K562 treated with DMSO at 1 percent for 24 hours (cell line): ENCODE data around the gene GNAI3. TPM values are rescaled to one million over a fixed set of nuclear protein-coding genes. Genes with fewer than 3 reads are reported as not detected.

ENCODE experiments used
- total RNA-seq: library from RNA; unstranded; fragments of 300-600 nt; gene quantifications from 2 replicates; pipeline ENCODE4 v1.2.3, GENCODE V29; 2022; ENCODE audit warnings: low read depth; ENCODE audit not compliant: insufficient read depth

GNAI3 gene
- 4.2 and 5.5 TPM in 2 replicates for total RNA-seq

GRCh38 chr1:109548321-109549267 lies at the start of gene GNAI3:
TSS of gene GNAI3 (plus strand) at chr1:109548615. CDS start at chr1:109548721, 106 bp downstream.

DNA sequence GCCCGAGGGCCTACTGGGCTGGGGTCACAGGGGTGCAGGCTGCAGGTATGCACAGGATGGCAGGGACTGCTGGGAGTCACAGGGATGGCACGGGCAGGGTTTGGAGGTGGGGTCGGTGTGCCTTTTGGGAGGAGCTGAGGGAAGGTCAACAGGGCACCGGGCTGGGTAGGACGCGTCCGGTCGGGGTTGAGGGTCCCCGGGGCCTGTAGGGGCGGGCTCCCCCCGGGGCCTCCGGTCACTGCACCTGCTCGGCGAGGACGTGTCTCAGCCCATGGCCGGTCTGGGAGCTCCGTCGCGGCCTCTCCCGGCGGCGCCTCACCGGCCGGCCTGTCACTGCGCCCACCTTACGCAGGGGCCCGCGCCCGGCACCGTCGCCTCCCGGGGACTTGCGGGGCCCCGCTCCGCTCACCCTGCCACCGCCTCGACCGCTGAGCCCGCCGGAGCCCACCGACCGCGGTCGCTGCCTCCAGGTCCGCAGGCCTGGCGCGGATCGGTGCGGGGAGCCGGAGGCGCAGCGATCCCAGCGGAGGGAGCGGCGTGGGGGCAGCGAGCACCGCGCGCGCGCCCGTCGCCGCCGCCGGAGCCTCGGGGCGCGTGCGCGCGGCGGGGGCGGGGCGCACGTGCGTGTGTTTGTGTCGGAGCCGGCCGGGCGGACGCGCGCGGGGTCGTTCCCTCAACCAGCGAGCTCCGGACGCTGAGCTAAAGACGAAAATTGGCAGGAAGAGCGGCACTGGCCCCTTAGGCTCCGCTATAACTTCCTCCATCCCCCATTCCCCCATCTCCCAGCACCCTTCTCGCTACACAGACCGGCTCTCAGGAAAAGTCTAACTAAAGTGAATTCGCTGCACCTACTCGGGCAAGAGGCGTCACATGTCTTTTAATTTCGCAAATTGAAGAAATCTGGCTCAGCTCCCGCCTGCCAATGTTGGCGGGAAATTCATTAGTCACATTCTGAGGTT lies 39.0 kb upstream of the GNAI3 start, which contains the start of gene AMIGO1:
AMIGO1 (minus strand) TSS at position 552 of the 959 bp plus-strand sequence. CDS start 815 bp downstream, outside the sequence.

GRCh38 chr1:109539676-109540075 lies 8.7 kb upstream of the GNAI3 start, which contains the start of gene GPR61:
TSS of gene GPR61 (plus strand) at chr1:109539872. CDS start at chr1:109543023, 3,151 bp downstream.

GRCh38 chr1:109619576-109620400 lies 71.4 kb downstream of the GNAI3 start, which contains the start of the genes AMPD2 and GNAT2:
TSS of gene AMPD2 (plus strand) at chr1:109619837. CDS start at chr1:109621176, 1,339 bp downstream.
TSS of gene GNAT2 (minus strand) at chr1:109619616. CDS start at chr1:109612870, 6,746 bp downstream.

DNA sequence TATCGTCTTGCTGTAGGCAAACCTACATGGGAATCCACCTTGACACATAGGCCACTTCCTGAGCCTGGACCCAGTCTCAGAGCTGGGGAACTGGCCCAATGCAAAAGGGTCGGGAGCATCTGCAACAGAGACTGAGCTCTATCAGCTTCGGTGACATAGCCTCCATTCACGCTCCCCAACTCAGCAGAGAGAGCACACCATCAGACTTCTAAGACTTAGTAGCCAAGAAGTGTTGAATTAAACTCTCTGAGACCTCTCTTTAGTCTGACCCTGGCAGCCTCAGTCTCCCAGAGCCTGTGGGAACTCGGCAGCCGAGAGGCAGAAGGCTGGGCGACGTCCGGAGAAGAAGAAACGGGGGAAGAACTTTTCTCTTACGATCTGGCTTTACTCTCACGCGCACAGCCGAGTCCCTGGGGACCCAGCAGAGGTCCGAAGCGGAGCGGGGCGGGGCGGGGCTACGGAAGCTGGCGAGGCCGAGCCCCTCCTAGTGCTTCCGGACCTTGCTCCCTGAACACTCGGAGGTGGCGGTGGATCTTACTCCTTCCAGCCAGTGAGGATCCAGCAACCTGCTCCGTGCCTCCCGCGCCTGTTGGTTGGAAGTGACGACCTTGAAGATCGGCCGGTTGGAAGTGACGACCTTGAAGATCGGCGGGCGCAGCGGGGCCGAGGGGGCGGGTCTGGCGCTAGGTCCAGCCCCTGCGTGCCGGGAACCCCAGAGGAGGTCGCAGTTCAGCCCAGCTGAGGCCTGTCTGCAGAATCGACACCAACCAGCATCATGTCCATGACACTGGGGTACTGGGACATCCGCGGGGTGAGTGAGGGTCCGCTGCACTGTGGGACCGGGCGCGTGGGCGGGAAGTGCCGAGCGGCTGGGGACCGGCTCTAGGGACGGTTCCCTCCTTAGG lies 107.5 kb downstream of the GNAI3 start, which contains the start of gene GSTM4:
GSTM4 (plus strand) TSS at position 485 of the 905 bp plus-strand sequence; CDS start at position 776, 291 bp downstream.

GRCh38 chr1:109667452-109668122 lies 119.2 kb downstream of the GNAI3 start, which contains the start of gene GSTM2:
TSS of gene GSTM2 (plus strand) at chr1:109668057. CDS start at chr1:109668116, 59 bp downstream.

Other genes starting within 250 kb of the GNAI3 start
- 0.28 TPM in 1 of 2 replicates, not detected in the other for gene MYBPHL, start 241.6 kb upstream of the GNAI3 start, total RNA-seq
- 70.4 and 73.1 TPM in 2 replicates for gene SORT1, start 150.7 kb upstream of the GNAI3 start, total RNA-seq
- 74.1 and 108 TPM in 2 replicates for gene PSMA5, start 122.2 kb upstream of the GNAI3 start, total RNA-seq
- 0.15 TPM in 1 of 2 replicates, not detected in the other for gene SYPL2, start 82.1 kb upstream of the GNAI3 start, total RNA-seq
- 6.7 and 7.0 TPM in 2 replicates for gene ATXN7L2, start 64.7 kb upstream of the GNAI3 start, total RNA-seq
- gene CYB561D1, start 54.5 kb upstream of the GNAI3 start, total RNA-seq: 9.5 and 10.0 TPM in 2 replicates
- gene AMIGO1, start 38.9 kb upstream of the GNAI3 start, total RNA-seq: 1.0 and 1.1 TPM in 2 replicates
- gene GPR61, start 8.7 kb upstream of the GNAI3 start, total RNA-seq: 1.00 TPM in 1 of 2 replicates, not detected in the other
- gene GNAT2, start 71.0 kb downstream of the GNAI3 start, total RNA-seq: not detected in 2 replicates
- gene AMPD2, start 71.2 kb downstream of the GNAI3 start, total RNA-seq: 59.4 and 63.7 TPM in 2 replicates
- 59.3 and 69.0 TPM in 2 replicates for gene GSTM4, start 107.5 kb downstream of the GNAI3 start, total RNA-seq
- gene GSTM2, start 119.4 kb downstream of the GNAI3 start, total RNA-seq: 16.9 and 20.9 TPM in 2 replicates
- not detected in 2 replicates for gene GSTM1, start 139.2 kb downstream of the GNAI3 start, total RNA-seq
- not detected in 2 replicates for gene GSTM5, start 163.6 kb downstream of the GNAI3 start, total RNA-seq
- gene GSTM3, start 192.4 kb downstream of the GNAI3 start, total RNA-seq: 28.6 and 28.7 TPM in 2 replicates
- not detected in 2 replicates for gene EPS8L3, start 215.3 kb downstream of the GNAI3 start, total RNA-seq